Subcutaneous abdominal adipose tissue (tissue), 5 donors: ENCODE measurements around the gene SENP2.
A peak's percentile ranks its signal among the peaks of the same experiment; 100 is the strongest.

Experiments
- H3K27ac ChIP-seq: one replicate; pipeline ENCODE4 v1.7.0; 2013; ENCODE audit warnings: low read depth, mild to moderate bottlenecking, inconsistent platforms, low read length, moderate library complexity
- H3K27me3 ChIP-seq, 5 donors: one replicate each; pipeline ENCODE4 v1.7.0; 2013; ENCODE audit warnings: low read length in 5 of 5, inconsistent platforms in 1 of 5; ENCODE audit not compliant: control insufficient read depth in 5 of 5, insufficient read depth in 4 of 5
- H3K36me3 ChIP-seq, 5 donors: one replicate each; pipeline ENCODE4 v1.7.0; 2013; ENCODE audit warnings: low read length in 5 of 5; ENCODE audit not compliant: control insufficient read depth in 5 of 5, insufficient read depth in 5 of 5
- H3K4me1 ChIP-seq, 5 donors: one replicate each; pipeline ENCODE4 v1.7.0; 2013; ENCODE audit warnings: low read length in 5 of 5, mild to moderate bottlenecking in 3 of 5, moderate library complexity in 1 of 5; ENCODE audit not compliant: control insufficient read depth in 5 of 5, insufficient read depth in 5 of 5
- H3K4me3 ChIP-seq, 5 donors: one replicate each; pipeline ENCODE4 v1.7.0; 2013; ENCODE audit warnings: low read length in 5 of 5, low read depth in 1 of 5
- H3K9ac ChIP-seq, 5 donors: one replicate each; pipeline ENCODE4 v1.7.0; 2013; ENCODE audit warnings: low read length in 5 of 5, mild to moderate bottlenecking in 4 of 5, moderate library complexity in 3 of 5
- H3K9me3 ChIP-seq, 5 donors: one replicate each; pipeline ENCODE4 v1.7.0; 2013; ENCODE audit warnings: low read length in 5 of 5; ENCODE audit not compliant: control insufficient read depth in 5 of 5
- donor health status: healthy.
- donor health status: healthy.
- donor health status: healthy.
- donor health status: healthy.
- donor health status: healthy.

SENP2 gene

GRCh38 chr3:185583925-185584324 lies 2.2 kb upstream of the SENP2 start:
- no peaks in the 10 kb centered on the region for H3K36me3 ChIP-seq
- no peaks in the 10 kb centered on the region for H3K27me3 ChIP-seq
- H3K4me3 ChIP-seq = no peak overlapping the region
- H3K9ac ChIP-seq = no peak overlapping the region
- no peak overlapping the region for H3K27ac ChIP-seq
- no peaks in the 10 kb centered on the region for H3K9me3 ChIP-seq
- H3K4me1 ChIP-seq = peaks cover 4 to 24% (median 22%) of the 10 kb centered on the region in 5 donors

- Histone ChIP-seq H3K4me3 (no peak overlapping the region), H3K27me3 (no peaks in the 10 kb centered on the region), H3K9ac (no peak overlapping the region), H3K9me3 (no peaks in the 10 kb centered on the region), H3K4me1 (peaks cover 4 to 27% (median 22%) of the 10 kb centered on the region in 5 donors), H3K27ac (no peak overlapping the region), H3K36me3 (no peaks in the 10 kb centered on the region)
Measured at GRCh38 chr3:185584686-185585085, 1.4 kb upstream of the SENP2 start.

GRCh38 chr3:185585518-185585858 lies 607 bp upstream of the SENP2 start:
- H3K27me3 ChIP-seq = no peaks in the 10 kb centered on the region
- H3K9ac ChIP-seq = peak overlapping the region in 4 of 5 donors; percentile 2 to 77 (median 53)
- H3K27ac ChIP-seq = peak overlapping the region; percentile 96
- H3K4me3 ChIP-seq = peak overlapping the region; percentile 75 to 99 (median 97)
- peaks cover 0 to 3% (median 0%) of the 10 kb centered on the region in 5 donors for H3K36me3 ChIP-seq
- H3K4me1 ChIP-seq = peaks cover 4 to 27% (median 22%) of the 10 kb centered on the region in 5 donors
- no peaks in the 10 kb centered on the region for H3K9me3 ChIP-seq

- Histone ChIP-seq H3K9me3 (no peaks in the 10 kb centered on the region), H3K4me1 (peaks cover 4 to 27% (median 22%) of the 10 kb centered on the region in 5 donors), H3K9ac (peak overlapping the region; percentile 94 to 99 (median 96)), H3K4me3 (peak overlapping the region; percentile 97 to 100 (median 99)), H3K27ac (peak overlapping the region; percentile 96), H3K27me3 (no peaks in the 10 kb centered on the region), H3K36me3 (peaks cover 0 to 4% (median 3%) of the 10 kb centered on the region in 5 donors)
Measured at GRCh38 chr3:185586686-185587039, 568 bp downstream of the SENP2 start.

GRCh38 chr3:185594073-185594472 lies 8.0 kb downstream of the SENP2 start:
- Histone ChIP-seq H3K27me3 (no peaks in the 10 kb centered on the region), H3K4me1 (peaks cover 0 to 3% (median 0%) of the 10 kb centered on the region in 5 donors), H3K27ac (no peak overlapping the region), H3K9ac (no peak overlapping the region), H3K36me3 (peaks cover 3 to 30% (median 18%) of the 10 kb centered on the region in 5 donors), H3K9me3 (no peaks in the 10 kb centered on the region), H3K4me3 (no peak overlapping the region)

- H3K36me3 ChIP-seq = peaks cover 6 to 36% (median 23%) of the 10 kb centered on the region in 5 donors
- peaks cover 0 to 3% (median 0%) of the 10 kb centered on the region in 5 donors for H3K4me1 ChIP-seq
Measured at GRCh38 chr3:185595526-185595925, 9.4 kb downstream of the SENP2 start.

GRCh38 chr3:185605566-185605965 lies 19.5 kb downstream of the SENP2 start:
- no peak overlapping the region for H3K4me3 ChIP-seq
- no peaks in the 10 kb centered on the region for H3K9me3 ChIP-seq
- no peaks in the 10 kb centered on the region for H3K4me1 ChIP-seq
- H3K36me3 ChIP-seq = peaks cover 44 to 85% (median 64%) of the 10 kb centered on the region in 5 donors
- no peak overlapping the region for H3K27ac ChIP-seq
- no peaks in the 10 kb centered on the region for H3K27me3 ChIP-seq
- no peak overlapping the region for H3K9ac ChIP-seq

More at GRCh38 chr3:185595526-185595925, 9.4 kb downstream of the SENP2 start:
- Histone ChIP-seq H3K4me3 (no peak overlapping the region), H3K9me3 (no peaks in the 10 kb centered on the region), H3K27me3 (no peaks in the 10 kb centered on the region), H3K9ac (no peak overlapping the region), H3K27ac (no peak overlapping the region)

GRCh38 chr3:185606196-185606595 lies 20.1 kb downstream of the SENP2 start:
- Histone ChIP-seq H3K27me3 (no peaks in the 10 kb centered on the region), H3K27ac (no peak overlapping the region), H3K4me3 (no peak overlapping the region), H3K36me3 (peaks cover 41 to 85% (median 62%) of the 10 kb centered on the region in 5 donors), H3K9ac (no peak overlapping the region), H3K4me1 (no peaks in the 10 kb centered on the region), H3K9me3 (no peaks in the 10 kb centered on the region)

- Histone ChIP-seq H3K27me3 (no peaks in the 10 kb centered on the region), H3K27ac (no peak overlapping the region), H3K4me1 (no peaks in the 10 kb centered on the region), H3K4me3 (no peak overlapping the region), H3K9me3 (no peaks in the 10 kb centered on the region), H3K9ac (no peak overlapping the region), H3K36me3 (peaks cover 52 to 81% (median 69%) of the 10 kb centered on the region in 5 donors)
Measured at GRCh38 chr3:185613016-185613415, 26.9 kb downstream of the SENP2 start.

- Histone ChIP-seq H3K4me3 (no peak overlapping the region), H3K9ac (no peak overlapping the region), H3K27me3 (no peaks in the 10 kb centered on the region), H3K4me1 (no peaks in the 10 kb centered on the region), H3K36me3 (peaks cover 20 to 75% (median 55%) of the 10 kb centered on the region in 5 donors), H3K9me3 (no peaks in the 10 kb centered on the region), H3K27ac (no peak overlapping the region)
Measured at GRCh38 chr3:185623939-185624665, 38.0 kb downstream of the SENP2 start.
